ENCODE measurements around the gene RADIL. TPM values are rescaled to one million over a fixed set of nuclear protein-coding genes. Genes with fewer than 3 reads are reported as not detected.

RADIL gene
- total RNA-seq, 3 donors from 2014 or later (not counting 1 experiment from before 2014, with no cell fraction given) = not detected

GRCh38 chr7:4808026-4808425 is 75.5 kb downstream of the RADIL start:
- H3K9me3 ChIP-seq (ENCODE audit: control insufficient read depth, insufficient read depth, low read length) = no peaks in the 10 kb centered on the region
- intact Hi-C loops (cut with micrococcal nuclease) = no loop called here
- DNase-seq (no peak), ATAC-seq (no peak)
- Mint-ChIP-seq H3K36me3 (no peaks in the 10 kb centered on the region), H3K4me3 (peak overlapping the region; percentile 60), H3K27ac (no peak overlapping the region), H3K9me3 (peaks cover 0 to 2% of the 10 kb centered on the region in 2 donors), H3K4me1 (peaks cover 0 to 8% of the 10 kb centered on the region in 2 donors), H3K27me3 (ENCODE audit: low read depth in 2 of 2) (peaks cover 2 to 14% of the 10 kb centered on the region in 2 donors)
- no peaks in the 10 kb centered on the region for H3K36me3 ChIP-seq (ENCODE audit: control insufficient read depth, insufficient read depth, low read length)
- no peak overlapping the region for H3K4me3 ChIP-seq (ENCODE audit: low read length)
- no peak overlapping the region for H3K27ac ChIP-seq (ENCODE audit: low read length)
- peaks cover 14% of the 10 kb centered on the region for H3K4me1 ChIP-seq (ENCODE audit: control insufficient read depth, insufficient read depth, low read length)
- no peaks in the 10 kb centered on the region for H3K27me3 ChIP-seq (ENCODE audit: control insufficient read depth, insufficient read depth, low read length)
- WGBS (ENCODE audit: insufficient coverage) = 51% methylated on average over 4 of the region's 5 CpGs
- TF ChIP-seq CTCF (IDR thresholded peaks at IDR 0.05) = no peak

- 19% methylated on average over 5 of the region's 5 CpGs for WGBS (ENCODE audit: insufficient coverage)
- intact Hi-C loops (cut with micrococcal nuclease) = no loop called here
- TF ChIP-seq CTCF (IDR thresholded peaks at IDR 0.05) = no peak
Observed at GRCh38 chr7:4807598-4808016, 75.9 kb downstream of the RADIL start.

GRCh38 chr7:4806983-4807597 is 76.4 kb downstream of the RADIL start:
- TF ChIP-seq CTCF (IDR thresholded peaks at IDR 0.05) = no peak
- ATAC-seq (no peak), DNase-seq (no peak)
- Mint-ChIP-seq H3K27me3 (ENCODE audit: low read depth in 2 of 2) (peaks cover 0 to 10% of the 10 kb centered on the region in 2 donors), H3K27ac (no peak overlapping the region), H3K36me3 (no peaks in the 10 kb centered on the region), H3K4me1 (peaks cover 0 to 8% of the 10 kb centered on the region in 2 donors), H3K4me3 (peak overlapping the region; percentile 31), H3K9me3 (no peaks in the 10 kb centered on the region)
- Histone ChIP-seq H3K4me3 (ENCODE audit: low read length) (no peak overlapping the region), H3K36me3 (ENCODE audit: control insufficient read depth, insufficient read depth, low read length) (no peaks in the 10 kb centered on the region), H3K27me3 (ENCODE audit: control insufficient read depth, insufficient read depth, low read length) (no peaks in the 10 kb centered on the region), H3K9me3 (ENCODE audit: control insufficient read depth, insufficient read depth, low read length) (no peaks in the 10 kb centered on the region), H3K4me1 (ENCODE audit: control insufficient read depth, insufficient read depth, low read length) (peaks cover 14% of the 10 kb centered on the region), H3K27ac (ENCODE audit: low read length) (no peak overlapping the region)
- intact Hi-C loops (cut with micrococcal nuclease) = no loop called here
- 76% methylated on average over 17 of the region's 17 CpGs for WGBS (ENCODE audit: insufficient coverage)

More at GRCh38 chr7:4807598-4808016, 75.9 kb downstream of the RADIL start:
- H3K27ac Mint-ChIP-seq = no peak overlapping the region
- H3K9me3 Mint-ChIP-seq = no peaks in the 10 kb centered on the region
- H3K27me3 Mint-ChIP-seq (ENCODE audit: low read depth in 2 of 2) = peaks cover 0 to 10% of the 10 kb centered on the region in 2 donors
- H3K4me1 ChIP-seq (ENCODE audit: control insufficient read depth, insufficient read depth, low read length) = peaks cover 14% of the 10 kb centered on the region
- H3K4me3 ChIP-seq (ENCODE audit: low read length) = no peak overlapping the region
- H3K9me3 ChIP-seq (ENCODE audit: control insufficient read depth, insufficient read depth, low read length) = no peaks in the 10 kb centered on the region
- ATAC-seq (no peak), DNase-seq (no peak)
- H3K27ac ChIP-seq (ENCODE audit: low read length) = no peak overlapping the region
- no peaks in the 10 kb centered on the region for H3K27me3 ChIP-seq (ENCODE audit: control insufficient read depth, insufficient read depth, low read length)
- no peaks in the 10 kb centered on the region for H3K36me3 Mint-ChIP-seq
- peaks cover 0 to 8% of the 10 kb centered on the region in 2 donors for H3K4me1 Mint-ChIP-seq
- H3K4me3 Mint-ChIP-seq = peak overlapping the region; percentile 28
- H3K36me3 ChIP-seq (ENCODE audit: control insufficient read depth, insufficient read depth, low read length) = no peaks in the 10 kb centered on the region

- Histone ChIP-seq H3K27me3 (ENCODE audit: control insufficient read depth, insufficient read depth, low read length) (no peaks in the 10 kb centered on the region), H3K27ac (ENCODE audit: low read length) (no peak overlapping the region), H3K36me3 (ENCODE audit: control insufficient read depth, insufficient read depth, low read length) (no peaks in the 10 kb centered on the region), H3K4me1 (ENCODE audit: control insufficient read depth, insufficient read depth, low read length) (peaks cover 14% of the 10 kb centered on the region), H3K4me3 (ENCODE audit: low read length) (no peak overlapping the region), H3K9me3 (ENCODE audit: control insufficient read depth, insufficient read depth, low read length) (no peaks in the 10 kb centered on the region)
- 75% methylated on average over 8 of the region's 8 CpGs for WGBS (ENCODE audit: insufficient coverage)
- peaks cover 0 to 8% of the 10 kb centered on the region in 2 donors for H3K4me1 Mint-ChIP-seq
- H3K27me3 Mint-ChIP-seq (ENCODE audit: low read depth in 2 of 2) = peaks cover 0 to 10% of the 10 kb centered on the region in 2 donors
- no peaks in the 10 kb centered on the region for H3K36me3 Mint-ChIP-seq
- no peaks in the 10 kb centered on the region for H3K9me3 Mint-ChIP-seq
- no peak overlapping the region for H3K27ac Mint-ChIP-seq
- ATAC-seq = no peak
- DNase-seq = no peak
- intact Hi-C loops (cut with micrococcal nuclease) = no loop called here
- TF ChIP-seq CTCF (IDR thresholded peaks at IDR 0.05) = no peak
- no peak overlapping the region for H3K4me3 Mint-ChIP-seq
Observed at GRCh38 chr7:4805984-4806300, 77.6 kb downstream of the RADIL start.
